ENCODE measurements around the gene PRPS1. TPM values are rescaled to one million over a fixed set of nuclear protein-coding genes. Genes with fewer than 3 reads are reported as not detected.

PRPS1 gene
- total and polyA plus RNA-seq, 9 of the 15 experiments (the other 6 are each of a cell fraction or from before 2014, with no cell fraction given) = 47.8 to 175 (median 79.6) TPM

DNA sequence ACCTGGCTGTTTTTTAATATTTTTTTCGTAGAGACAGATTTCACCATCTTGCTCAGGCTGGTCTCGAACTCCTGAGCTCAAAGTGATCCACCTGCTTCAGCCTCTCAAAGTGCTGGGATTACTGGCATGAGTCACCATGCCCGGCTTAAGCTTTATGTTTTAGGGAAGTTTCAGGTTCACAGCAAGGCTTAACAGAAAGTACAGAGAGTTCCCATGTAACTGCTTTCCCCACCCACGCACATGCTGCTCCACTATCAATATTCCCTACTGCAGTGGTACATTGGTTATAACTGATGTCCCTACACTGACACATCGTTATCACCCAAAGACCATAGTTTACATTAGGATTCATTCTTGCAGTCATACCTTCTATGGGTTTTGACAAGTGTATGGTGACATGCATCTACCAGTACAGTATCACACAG is 62.7 kb downstream of the PRPS1 start (continued):
- TF ChIP-seq ZBTB2 (IDR thresholded peaks at IDR 0.05) (no peak), E2F1 (CRISPR knock-in tag; IDR thresholded peaks at IDR 0.05) (no peak), SOX6 (IDR thresholded peaks at IDR 0.05) (0 out of 2 replicates have a peak, but pooled peaks have one; percentile 20), NUFIP1 (IDR thresholded peaks at IDR 0.05; ENCODE audit: partially characterized antibody) (no peak), ZNF23 (CRISPR knock-in tag; IDR thresholded peaks at IDR 0.05) (no peak), ZNF184 (CRISPR knock-in tag; IDR thresholded peaks at IDR 0.05) (no peak), SMARCA4 (IDR thresholded peaks at IDR 0.05) (peak; percentile 24; the same call in 1 of the 2 replicates), FOXO4 (CRISPR knock-in tag; IDR thresholded peaks at IDR 0.05) (no peak), GABPB2 (CRISPR knock-in tag; conservative IDR thresholded peaks at IDR 0.05) (no peak), NRF1 (conservative IDR thresholded peaks at IDR 0.05 in 1 of 2, IDR thresholded peaks at IDR 0.05 in 1 of 2) (peak; percentile 31 to 38; a peak in 2 of 4 replicates), ZNF445 (CRISPR knock-in tag; IDR thresholded peaks at IDR 0.05; ENCODE audit: low read depth) (no peak), HIVEP1 (CRISPR knock-in tag; IDR thresholded peaks at IDR 0.05) (no peak), PKNOX1 (IDR thresholded peaks at IDR 0.05) (peak; percentile 56), TFE3 (CRISPR knock-in tag; IDR thresholded peaks at IDR 0.05) (no peak), HDAC1 (IDR thresholded peaks at IDR 0.05) (peak in 1 of 2 experiments; percentile 48; a peak in 1 of 4 replicates), TRIM28 (IDR thresholded peaks at IDR 0.05) (no peak)
- TF ChIP-seq, protein P1, sequence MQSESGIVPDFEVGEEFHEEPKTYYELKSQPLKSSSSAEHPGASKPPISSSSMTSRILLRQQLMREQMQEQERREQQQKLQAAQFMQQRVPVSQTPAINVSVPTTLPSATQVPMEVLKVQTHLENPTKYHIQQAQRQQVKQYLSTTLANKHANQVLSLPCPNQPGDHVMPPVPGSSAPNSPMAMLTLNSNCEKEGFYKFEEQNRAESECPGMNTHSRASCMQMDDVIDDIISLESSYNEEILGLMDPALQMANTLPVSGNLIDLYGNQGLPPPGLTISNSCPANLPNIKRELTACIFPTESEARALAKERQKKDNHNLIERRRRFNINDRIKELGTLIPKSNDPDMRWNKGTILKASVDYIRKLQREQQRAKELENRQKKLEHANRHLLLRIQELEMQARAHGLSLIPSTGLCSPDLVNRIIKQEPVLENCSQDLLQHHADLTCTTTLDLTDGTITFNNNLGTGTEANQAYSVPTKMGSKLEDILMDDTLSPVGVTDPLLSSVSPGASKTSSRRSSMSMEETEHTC (IDR thresholded peaks at IDR 0.05) = no peak
- TF ChIP-seq, protein P2, sequence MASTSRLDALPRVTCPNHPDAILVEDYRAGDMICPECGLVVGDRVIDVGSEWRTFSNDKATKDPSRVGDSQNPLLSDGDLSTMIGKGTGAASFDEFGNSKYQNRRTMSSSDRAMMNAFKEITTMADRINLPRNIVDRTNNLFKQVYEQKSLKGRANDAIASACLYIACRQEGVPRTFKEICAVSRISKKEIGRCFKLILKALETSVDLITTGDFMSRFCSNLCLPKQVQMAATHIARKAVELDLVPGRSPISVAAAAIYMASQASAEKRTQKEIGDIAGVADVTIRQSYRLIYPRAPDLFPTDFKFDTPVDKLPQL (IDR thresholded peaks at IDR 0.05; ENCODE audit: extremely low read depth, insufficient read length) = no peak
- TF ChIP-seq, protein P3, sequence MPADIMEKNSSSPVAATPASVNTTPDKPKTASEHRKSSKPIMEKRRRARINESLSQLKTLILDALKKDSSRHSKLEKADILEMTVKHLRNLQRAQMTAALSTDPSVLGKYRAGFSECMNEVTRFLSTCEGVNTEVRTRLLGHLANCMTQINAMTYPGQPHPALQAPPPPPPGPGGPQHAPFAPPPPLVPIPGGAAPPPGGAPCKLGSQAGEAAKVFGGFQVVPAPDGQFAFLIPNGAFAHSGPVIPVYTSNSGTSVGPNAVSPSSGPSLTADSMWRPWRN (IDR thresholded peaks at IDR 0.05; ENCODE audit: low read depth) = no peak
